GM18505 (cell line): ENCODE measurements around the gene KRTAP5-9.
"Not testable (repeated sequence)": the region's sequence is repeated elsewhere in the genome, so short reads cannot be mapped to it uniquely, and the experiment has no call there.

Source experiments
- ATAC-seq: cut with Tn5 transposase; IDR thresholded peaks from one replicate; pipeline ENCODE4 v1.9.1; 2021; ENCODE audit not compliant: unreplicated experiment
- POLR2A ChIP-seq: IDR thresholded peaks from 4 replicates; pipeline ENCODE4 v1.6.1; 2011; ENCODE audit warnings: borderline replicate concordance; ENCODE audit not compliant: insufficient read depth, insufficient read length; ENCODE audit errors: extremely low read depth

Gene KRTAP5-9

GRCh38 chr11:71577469-71578004 is 29.3 kb downstream of the KRTAP5-9 start:
- no peak for ATAC-seq
- no peak for TF ChIP-seq POLR2A

GRCh38 chr11:71579513-71579912 is 31.3 kb downstream of the KRTAP5-9 start:
- ATAC-seq: not testable (repeated sequence)

- TF ChIP-seq POLR2A: no peak
- no peak for ATAC-seq
Observed at GRCh38 chr11:71580057-71581003, 32.1 kb downstream of the KRTAP5-9 start.

GRCh38 chr11:71581826-71582225 is 33.6 kb downstream of the KRTAP5-9 start:
- ATAC-seq: no peak
- TF ChIP-seq POLR2A: no peak

- no peak for TF ChIP-seq POLR2A
- ATAC-seq: no peak
Observed at GRCh38 chr11:71582309-71582895, 34.2 kb downstream of the KRTAP5-9 start, which contains the start of gene KRTAP5-11. TSS of gene KRTAP5-11 (minus strand) at chr11:71582875. CDS start at chr11:71582837, 38 bp downstream.

- not testable (repeated sequence) for ATAC-seq
Observed at GRCh38 chr11:71582969-71583368, 34.7 kb downstream of the KRTAP5-9 start.

GRCh38 chr11:71585673-71586072 is 37.5 kb downstream of the KRTAP5-9 start:
- not testable (repeated sequence) for ATAC-seq

GRCh38 chr11:71588314-71588713 is 40.1 kb downstream of the KRTAP5-9 start:
- ATAC-seq: not testable (repeated sequence)

GRCh38 chr11:71588822-71589545 is 40.8 kb downstream of the KRTAP5-9 start:
- not testable (repeated sequence) for ATAC-seq

- ATAC-seq: not testable (repeated sequence)
Observed at GRCh38 chr11:71589546-71589920, 41.3 kb downstream of the KRTAP5-9 start.
